Measurements from ENCODE around the gene ANKS6. TPM values are rescaled to one million over a fixed set of nuclear protein-coding genes. Genes with fewer than 3 reads are reported as not detected.

ANKS6 gene
- total RNA-seq, 2 donors from 2014 or later, result 15.9 to 28.4 TPM

- ATAC-seq, result peak; percentile 43
- DNase-seq, result peak in 1 of 2 donors; percentile 62
- intact Hi-C loops (cut with DNase I, micrococcal nuclease), result no loop called here
Observed at GRCh38 chr9:98795970-98796363, 388 bp downstream of the ANKS6 start.

DNA sequence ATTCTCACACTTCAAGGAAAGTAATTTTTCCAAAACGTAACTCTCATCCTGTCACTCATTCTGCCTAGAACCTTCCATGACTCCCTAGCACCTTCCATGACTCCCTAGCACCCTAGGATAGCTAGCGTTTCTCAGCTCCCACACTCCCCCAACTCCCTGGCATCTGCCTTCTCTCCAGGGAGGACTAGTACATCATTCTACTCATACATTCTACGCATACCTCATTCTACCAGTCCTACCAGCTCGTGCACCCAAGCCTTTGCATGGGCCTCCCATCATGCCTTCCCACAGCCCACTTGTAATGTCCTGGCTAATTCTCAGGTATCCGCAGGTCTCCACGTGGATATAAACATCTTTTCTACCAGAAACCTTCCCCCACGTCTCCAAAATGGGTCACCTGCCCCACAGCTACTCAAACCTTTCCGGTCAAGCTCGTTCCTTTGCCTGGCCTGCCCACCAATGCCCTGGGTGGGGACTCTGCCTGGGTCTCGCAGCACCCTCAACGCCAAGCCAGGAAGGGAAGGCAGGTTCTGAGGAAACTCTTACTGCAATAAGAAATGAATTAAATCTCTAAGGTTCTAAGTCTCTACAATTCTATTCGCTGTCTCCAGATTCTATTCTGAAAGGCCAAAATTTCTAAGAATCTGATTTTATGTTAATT is 930 bp downstream of the ANKS6 start:
- no peak for ATAC-seq
- intact Hi-C loops (cut with DNase I, micrococcal nuclease), result no loop called here
- no peak for DNase-seq

DNA sequence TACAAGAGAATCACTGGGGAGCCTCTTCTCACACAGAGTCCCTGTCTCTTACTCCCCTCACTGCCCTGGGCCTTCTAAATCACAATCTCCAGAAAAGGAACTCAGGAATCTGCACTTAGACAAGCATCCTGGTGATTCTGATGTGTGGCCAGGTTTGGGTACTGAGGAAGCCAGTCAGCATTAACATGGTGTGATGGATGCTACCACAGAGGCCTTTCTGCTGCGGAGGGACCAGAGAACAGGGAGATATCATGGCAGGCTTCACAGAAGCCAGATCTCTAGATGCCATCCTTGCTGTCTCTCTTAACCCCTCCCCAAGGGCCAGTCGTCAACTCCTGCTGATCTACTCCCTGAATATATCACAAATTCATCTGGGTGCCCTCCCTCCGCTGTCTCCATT is 1.6 kb downstream of the ANKS6 start:
- no peak for DNase-seq
- ATAC-seq, result no peak
- intact Hi-C loops (cut with DNase I, micrococcal nuclease), result no loop called here

DNA sequence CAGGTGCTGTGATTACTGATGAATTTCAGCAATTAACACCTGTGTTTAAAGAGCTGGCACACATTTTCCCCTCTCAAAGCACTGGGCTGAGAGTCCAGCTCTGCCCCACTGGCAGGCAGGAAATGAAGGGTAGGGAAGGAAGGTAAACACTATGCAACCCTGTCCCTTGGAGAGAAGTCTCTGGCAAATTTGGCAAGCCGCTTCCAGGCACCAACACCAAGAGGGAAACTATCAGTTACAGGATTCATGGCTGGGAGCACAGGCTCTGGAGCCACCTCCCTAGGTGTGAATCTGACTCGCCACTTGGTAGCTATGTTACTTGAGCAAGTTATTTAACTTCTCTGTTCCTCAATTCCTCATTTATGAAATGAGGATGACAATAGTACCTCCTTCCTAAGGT is 3.3 kb downstream of the ANKS6 start:
- DNase-seq, result no peak
- intact Hi-C loops (cut with DNase I, micrococcal nuclease), result no loop called here
- ATAC-seq, result no peak

- no peak for DNase-seq
- no peak for ATAC-seq
- intact Hi-C loops (cut with DNase I, micrococcal nuclease), result no loop called here
Observed at GRCh38 chr9:98791608-98792490, 4.5 kb downstream of the ANKS6 start.

DNA sequence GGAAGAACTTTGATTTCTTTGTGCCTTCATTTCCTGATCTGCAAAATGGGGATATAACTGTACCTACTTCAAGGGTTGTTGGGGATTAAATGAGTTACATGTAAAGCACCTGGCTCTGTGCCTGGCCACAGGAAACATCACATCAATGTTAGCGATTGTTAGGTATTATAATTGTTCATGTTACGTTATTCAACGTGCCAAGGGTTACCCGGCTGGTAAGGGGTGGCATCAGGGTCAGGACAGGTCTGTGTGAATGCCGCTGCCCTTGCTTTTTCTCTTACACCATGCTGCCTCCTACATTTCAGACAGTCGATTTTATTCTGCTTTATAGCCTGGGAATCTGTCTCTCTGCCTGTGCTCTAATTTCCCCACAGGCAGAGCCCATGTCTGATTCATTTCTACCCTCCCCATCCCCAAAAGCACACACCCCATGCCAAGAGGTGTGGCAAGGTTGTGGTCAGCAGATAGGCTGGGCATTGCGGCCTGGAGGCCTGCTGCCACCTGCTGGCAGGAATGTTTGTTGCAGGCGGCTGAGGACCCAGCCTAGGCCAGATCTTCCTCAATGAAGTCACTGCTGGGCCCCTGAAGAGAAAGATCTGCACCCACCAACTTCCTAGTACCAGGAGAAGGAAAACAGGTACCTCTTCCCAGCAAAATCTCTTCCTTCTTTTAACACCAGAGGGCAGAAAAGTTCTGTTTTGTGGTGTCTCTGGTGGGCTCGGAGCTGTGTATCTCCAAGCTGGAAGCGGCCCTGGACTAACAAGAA is 5.3 kb downstream of the ANKS6 start:
- ATAC-seq (peak; percentile 85), DNase-seq (peak; percentile 78 to 80)
- intact Hi-C loops (cut with DNase I, micrococcal nuclease), result no loop called here

- no peak for DNase-seq
- ATAC-seq, result no peak
- intact Hi-C loops (cut with DNase I, micrococcal nuclease), result no loop called here
Observed at GRCh38 chr9:98790134-98790841, 6.1 kb downstream of the ANKS6 start.

GRCh38 chr9:98789483-98790133 is 6.7 kb downstream of the ANKS6 start:
- no peak for ATAC-seq
- intact Hi-C loops (cut with DNase I, micrococcal nuclease), result no loop called here
- DNase-seq, result no peak

DNA sequence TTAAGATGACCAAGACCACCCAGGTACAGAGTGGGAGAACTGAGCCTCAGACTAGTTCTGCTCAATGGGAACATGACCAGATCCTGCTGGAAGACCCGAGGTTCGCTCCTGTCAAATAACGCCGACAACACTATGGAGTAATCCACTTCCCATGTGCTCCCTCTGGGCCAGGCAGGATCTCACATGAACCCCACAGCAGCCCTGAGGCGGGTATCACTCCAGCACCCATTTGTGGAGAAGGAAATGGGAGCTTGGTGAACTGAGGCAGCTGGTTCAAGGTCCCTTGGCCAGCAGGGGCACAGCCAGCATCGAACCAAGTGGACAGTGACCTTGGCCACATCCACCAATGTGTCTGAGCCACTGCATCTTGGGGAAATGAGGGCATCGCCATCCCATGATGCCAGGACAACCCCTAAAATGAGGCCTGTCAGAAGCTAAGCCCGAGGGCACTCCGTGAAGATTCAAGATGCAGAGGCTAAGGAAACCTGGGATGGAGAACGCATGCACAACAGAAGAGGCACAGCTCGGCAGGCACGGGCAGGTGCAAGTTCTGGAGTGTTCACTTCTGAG is 8.5 kb downstream of the ANKS6 start:
- intact Hi-C loops (cut with DNase I, micrococcal nuclease), result no loop called here

DNA sequence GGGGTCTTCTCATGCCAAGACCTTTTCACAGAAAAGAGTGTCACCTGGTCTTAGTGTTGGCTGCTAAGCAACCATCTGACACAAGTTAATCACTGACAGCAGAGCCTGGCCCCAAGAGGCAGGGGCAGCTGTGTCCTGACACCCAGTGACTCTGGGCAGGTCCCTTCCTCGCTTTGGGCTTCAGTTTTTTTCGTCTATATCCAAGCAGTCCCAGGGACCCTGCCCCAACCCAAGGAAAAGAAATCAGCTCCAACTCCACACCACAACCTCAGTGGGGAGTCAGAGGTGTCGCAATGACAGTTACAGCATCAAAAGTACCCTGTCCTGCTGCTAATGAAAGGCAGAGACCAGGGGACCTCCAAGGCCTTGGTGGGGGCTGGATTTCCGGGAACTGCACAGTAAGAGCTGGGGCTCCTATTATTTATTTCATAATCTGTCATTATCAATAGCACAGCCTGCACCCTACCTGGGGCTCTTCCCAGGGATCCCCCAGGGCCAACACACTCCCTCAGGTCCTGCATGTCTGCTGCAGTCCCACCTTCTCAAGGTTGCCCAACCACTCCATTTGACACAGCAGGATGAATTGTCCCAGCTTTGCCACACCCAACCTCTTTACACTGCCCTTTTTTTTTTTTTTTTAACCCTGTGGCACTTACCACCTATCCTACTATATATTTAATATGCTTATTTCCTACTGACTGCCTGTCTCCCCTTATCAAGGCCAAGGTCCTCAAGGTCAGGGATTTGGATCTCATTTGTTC is 9.4 kb downstream of the ANKS6 start:
- DNase-seq, result no peak
- peak; percentile 66 for ATAC-seq

More for the DNA sequence above, 8.5 kb downstream of the ANKS6 start:
- DNase-seq (no peak), ATAC-seq (no peak)

DNA sequence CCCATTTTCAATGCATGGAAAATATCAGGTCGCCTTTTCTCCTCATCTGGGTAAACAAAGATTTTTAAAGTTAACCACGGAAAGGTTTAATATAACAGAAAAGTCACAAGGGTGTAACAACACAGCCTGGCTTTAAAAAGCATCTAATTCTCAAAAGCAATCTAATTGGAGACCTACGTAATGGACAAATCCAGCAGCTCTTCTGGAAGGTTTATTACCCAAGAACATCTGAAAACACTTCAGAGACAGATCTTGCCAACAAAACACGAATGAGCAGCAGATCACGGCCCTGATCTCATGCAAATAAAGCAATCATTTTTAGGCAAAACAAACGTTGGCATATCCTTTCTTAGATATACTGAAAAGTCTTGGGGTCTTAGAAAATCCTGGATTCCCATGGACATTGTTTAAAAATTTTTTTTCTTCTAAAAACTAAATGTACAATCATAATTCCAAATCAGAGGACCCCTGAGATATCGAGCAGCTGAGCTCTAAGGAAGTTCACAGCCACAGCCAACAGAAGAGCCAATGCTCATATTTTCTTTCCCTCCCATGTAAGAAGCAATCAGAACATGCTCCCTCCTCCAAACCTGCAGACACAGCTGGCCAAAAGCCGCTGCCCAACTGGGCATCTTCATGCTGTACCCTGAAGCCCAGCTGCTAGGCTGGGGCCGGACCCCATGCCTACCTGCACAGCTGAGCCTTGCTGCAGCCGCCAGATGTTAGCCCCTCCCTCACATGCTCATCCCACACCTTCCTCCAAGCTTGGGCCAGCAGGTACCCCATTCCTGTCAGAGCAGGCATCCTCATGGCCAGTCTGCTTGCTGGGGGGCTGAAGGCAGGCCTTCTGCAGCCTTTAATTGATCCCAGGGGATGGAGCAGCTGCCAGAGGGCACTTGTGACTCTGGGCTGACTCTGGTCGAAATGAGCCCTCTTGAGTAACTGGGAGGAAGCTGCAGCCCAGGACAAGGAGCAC is 11.2 kb downstream of the ANKS6 start:
- ATAC-seq, result no peak
- DNase-seq, result no peak
- intact Hi-C loops (cut with DNase I, micrococcal nuclease), result no loop called here

More for the DNA sequence above, 9.4 kb downstream of the ANKS6 start:
- intact Hi-C loops (cut with DNase I, micrococcal nuclease), result no loop called here

DNA sequence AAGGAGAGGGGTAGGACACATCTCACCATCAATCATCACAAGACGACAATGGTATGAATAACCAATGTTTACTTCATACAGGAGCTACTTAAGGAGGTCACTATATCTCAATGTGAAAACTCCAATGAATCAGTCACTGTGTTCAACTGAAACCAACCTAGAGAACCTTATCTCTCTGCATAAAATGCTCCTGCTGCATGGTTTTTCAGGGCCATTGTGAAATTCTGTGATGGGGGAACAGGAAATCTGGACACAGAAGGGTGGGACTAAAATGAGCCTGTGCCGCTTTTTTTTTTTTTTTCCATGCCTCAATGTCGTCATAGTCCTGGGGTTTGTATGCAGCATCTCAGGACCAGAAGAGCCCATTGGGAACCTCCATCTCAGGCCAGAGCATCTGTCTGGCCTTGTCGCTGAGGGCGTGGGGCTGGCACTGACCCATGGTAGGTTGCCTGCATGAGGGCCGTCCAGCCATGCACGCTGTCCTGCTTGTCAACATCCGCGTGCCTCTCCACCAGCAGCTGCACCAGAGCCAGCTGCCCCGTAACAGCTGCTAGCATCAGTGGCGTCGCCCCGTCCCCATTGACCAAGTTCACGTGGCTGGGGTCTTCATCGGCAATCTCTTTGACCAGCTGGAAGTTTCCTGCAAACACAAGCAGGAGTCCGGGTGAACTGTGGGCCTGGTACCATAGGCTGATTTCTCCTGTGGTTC is 12.7 kb downstream of the ANKS6 start:
- no peak for DNase-seq
- intact Hi-C loops (cut with DNase I, micrococcal nuclease), result no loop called here
- no peak for ATAC-seq

GRCh38 chr9:98781588-98782383 is 14.6 kb downstream of the ANKS6 start:
- DNase-seq, result peak in 1 of 2 donors; percentile 80
- intact Hi-C loops (cut with DNase I, micrococcal nuclease), result no loop called here
- ATAC-seq, result peak; percentile 92

GRCh38 chr9:98780059-98780749 is 16.2 kb downstream of the ANKS6 start:
- ATAC-seq (no peak), DNase-seq (no peak)
- intact Hi-C loops (cut with DNase I, micrococcal nuclease), result no loop called here

All from left colon (tissue), 2 donors.